Measurements from ENCODE around the gene SIRT2. TPM values are rescaled to one million over a fixed set of nuclear protein-coding genes. Genes with fewer than 3 reads are reported as not detected.
A peak's percentile ranks its signal among the peaks of the same experiment; 100 is the strongest.

SIRT2 gene
- total RNA-seq, 1 experiment from 2014 or later: 37.4 TPM

GRCh38 chr19:38930776-38931520 is 31.5 kb upstream of the SIRT2 start, which contains the start of gene MRPS12:
Gene MRPS12, plus strand, starts transcription at chr19:38930944. Its CDS starts 351 bp downstream, at chr19:38931295.
- Mint-ChIP-seq H3K27ac (ENCODE audit: low read depth, unreplicated experiment) (peak within 1 kb of the TSS; percentile 95), H3K9me3 (ENCODE audit: unreplicated experiment) (peaks cover 7% of the 10 kb centered on the region), H3K4me3 (ENCODE audit: unreplicated experiment) (peak within 1 kb of the TSS; percentile 85), H3K36me3 (ENCODE audit: insufficient read depth, unreplicated experiment) (peaks cover 24% of the 10 kb centered on the region), H3K4me1 (ENCODE audit: insufficient read depth, unreplicated experiment) (peaks cover 14% of the 10 kb centered on the region), H3K27me3 (ENCODE audit: insufficient read depth, unreplicated experiment) (no peaks in the 10 kb centered on the region)
- intact Hi-C loops (cut with micrococcal nuclease): loop anchor here (1.0 to 10.0 kb wide), 6 partner anchors 30 to 696 kb away; partner anchors contain the start of gene FAM98C
- ChIA-PET CTCF (interaction anchor here (0.6 to 2.3 kb wide), 32 partner anchors 10 to 795 kb away, joined by 3 to 16 read pairs (median 3); partner anchors contain the start of gene FAM98C), POLR2A (interaction anchor here (0.6 to 3.3 kb wide), 37 partner anchors 9 to 685 kb away, joined by 3 to 35 read pairs (median 4); partner anchors contain the start of genes ACTN4, ECH1, EIF3K and FAM98C)
- DNase-seq (ENCODE audit: unreplicated experiment): peak; percentile 100
- TF ChIP-seq, protein P1, sequence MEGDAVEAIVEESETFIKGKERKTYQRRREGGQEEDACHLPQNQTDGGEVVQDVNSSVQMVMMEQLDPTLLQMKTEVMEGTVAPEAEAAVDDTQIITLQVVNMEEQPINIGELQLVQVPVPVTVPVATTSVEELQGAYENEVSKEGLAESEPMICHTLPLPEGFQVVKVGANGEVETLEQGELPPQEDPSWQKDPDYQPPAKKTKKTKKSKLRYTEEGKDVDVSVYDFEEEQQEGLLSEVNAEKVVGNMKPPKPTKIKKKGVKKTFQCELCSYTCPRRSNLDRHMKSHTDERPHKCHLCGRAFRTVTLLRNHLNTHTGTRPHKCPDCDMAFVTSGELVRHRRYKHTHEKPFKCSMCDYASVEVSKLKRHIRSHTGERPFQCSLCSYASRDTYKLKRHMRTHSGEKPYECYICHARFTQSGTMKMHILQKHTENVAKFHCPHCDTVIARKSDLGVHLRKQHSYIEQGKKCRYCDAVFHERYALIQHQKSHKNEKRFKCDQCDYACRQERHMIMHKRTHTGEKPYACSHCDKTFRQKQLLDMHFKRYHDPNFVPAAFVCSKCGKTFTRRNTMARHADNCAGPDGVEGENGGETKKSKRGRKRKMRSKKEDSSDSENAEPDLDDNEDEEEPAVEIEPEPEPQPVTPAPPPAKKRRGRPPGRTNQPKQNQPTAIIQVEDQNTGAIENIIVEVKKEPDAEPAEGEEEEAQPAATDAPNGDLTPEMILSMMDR (IDR thresholded peaks at IDR 0.05; ENCODE audit: unreplicated experiment): no peak
- BruUV-seq (replicated peaks): TSS peak; percentile 74

DNA sequence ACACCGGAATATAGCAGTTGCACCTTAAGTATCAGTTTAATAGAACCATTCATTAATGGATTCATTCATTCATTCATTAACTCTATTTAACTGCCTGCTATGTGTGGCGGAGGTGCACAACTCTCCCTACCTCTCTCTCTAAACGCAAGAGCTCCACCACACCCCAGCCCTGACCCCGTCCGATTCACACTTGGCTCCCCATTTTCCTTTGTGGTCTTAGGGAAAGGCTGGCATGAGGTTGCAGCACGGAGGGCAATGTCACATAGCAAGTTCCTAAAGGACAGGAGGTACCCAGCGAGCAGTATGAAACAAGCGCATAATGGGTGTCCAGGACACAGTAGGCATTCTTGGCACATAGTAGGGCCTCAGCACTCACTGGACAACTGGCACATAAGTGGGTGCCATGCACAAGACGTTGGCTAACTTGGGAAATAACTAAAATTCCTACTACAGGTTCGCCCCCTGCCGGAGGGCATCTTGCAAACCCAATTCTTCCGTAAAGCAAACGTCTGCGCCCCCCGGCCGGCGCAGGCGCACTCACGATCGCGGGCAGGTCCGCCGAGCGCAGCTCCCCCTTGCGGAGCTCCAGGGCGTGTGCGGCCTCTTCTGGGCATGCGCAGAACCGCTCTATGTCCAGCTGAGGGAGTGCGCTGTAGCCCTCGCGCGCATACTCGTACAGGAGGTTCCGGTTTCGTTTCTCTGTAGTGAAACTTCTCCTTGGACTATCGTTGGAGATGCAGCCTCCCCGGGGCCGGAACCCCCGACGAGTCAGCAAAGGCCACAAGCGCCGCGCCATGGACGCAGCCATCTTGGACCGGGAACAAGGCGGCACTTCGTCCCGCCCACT is 30.7 kb upstream of the SIRT2 start, which contains the start of gene SARS2:
TSS of gene SARS2 (minus strand) at position 835 of the 847 bp plus-strand sequence. CDS start at position 808, 27 bp downstream.
- H3K27ac Mint-ChIP-seq (ENCODE audit: low read depth, unreplicated experiment): peak within 1 kb of the TSS; percentile 95
- H3K4me1 Mint-ChIP-seq (ENCODE audit: insufficient read depth, unreplicated experiment): peaks cover 14% of the 10 kb centered on the region
- intact Hi-C loops (cut with micrococcal nuclease): loop anchor here (1.0 to 10.0 kb wide), 6 partner anchors 29 to 695 kb away; partner anchors contain the start of gene FAM98C
- ChIA-PET CTCF (interaction anchor here (0.6 to 2.3 kb wide), 43 partner anchors 11 to 795 kb away, joined by 3 to 16 read pairs (median 3); partner anchors contain the start of genes FAM98C and NFKBIB), POLR2A (interaction anchor here (0.6 to 3.3 kb wide), 30 partner anchors 10 to 684 kb away, joined by 3 to 35 read pairs (median 5); partner anchors contain the start of genes ACTN4, ECH1, EIF3K and FAM98C)
- DNase-seq (ENCODE audit: unreplicated experiment): peak; percentile 93
- H3K27me3 Mint-ChIP-seq (ENCODE audit: insufficient read depth, unreplicated experiment): no peaks in the 10 kb centered on the region
- TF ChIP-seq, protein P1 (IDR thresholded peaks at IDR 0.05; ENCODE audit: unreplicated experiment): peak; percentile 95
- peaks cover 7% of the 10 kb centered on the region for H3K9me3 Mint-ChIP-seq (ENCODE audit: unreplicated experiment)
- H3K4me3 Mint-ChIP-seq (ENCODE audit: unreplicated experiment): peak within 1 kb of the TSS; percentile 85
- no TSS peak for BruUV-seq (replicated peaks)
- peaks cover 24% of the 10 kb centered on the region for H3K36me3 Mint-ChIP-seq (ENCODE audit: insufficient read depth, unreplicated experiment)

GRCh38 chr19:38928391-38929001 is 29.1 kb upstream of the SIRT2 start:
- Mint-ChIP-seq H3K27ac (ENCODE audit: low read depth, unreplicated experiment) (no peak overlapping the region), H3K4me1 (ENCODE audit: insufficient read depth, unreplicated experiment) (peaks cover 14% of the 10 kb centered on the region), H3K36me3 (ENCODE audit: insufficient read depth, unreplicated experiment) (peaks cover 23% of the 10 kb centered on the region), H3K9me3 (ENCODE audit: unreplicated experiment) (no peaks in the 10 kb centered on the region), H3K4me3 (ENCODE audit: unreplicated experiment) (no peak overlapping the region), H3K27me3 (ENCODE audit: insufficient read depth, unreplicated experiment) (no peaks in the 10 kb centered on the region)
- TF ChIP-seq, protein P1 (IDR thresholded peaks at IDR 0.05; ENCODE audit: unreplicated experiment): no peak
- BruUV-seq (replicated peaks): no TSS peak
- DNase-seq (ENCODE audit: unreplicated experiment): no peak
- ChIA-PET POLR2A (interaction anchor here (3.3 kb wide), 1 partner anchor 28 kb away, joined by 35 read pairs; the partner anchor contains the start of genes NFKBIB and SIRT2), CTCF (interaction anchor here (0.7 to 1.4 kb wide), 3 partner anchors 28 to 526 kb away, joined by 4 to 11 read pairs (median 5); partner anchors contain the start of genes FAM98C and NFKBIB)
- intact Hi-C loops (cut with micrococcal nuclease): no loop called here
